ENCODE measurements around the gene GRIK4. TPM values are rescaled to one million over a fixed set of nuclear protein-coding genes. Genes with fewer than 3 reads are reported as not detected.
A peak's percentile ranks its signal among the peaks of the same experiment; 100 is the strongest.

The GRIK4 gene
- total RNA-seq, 3 donors from 2014 or later, result 0.05 to 0.30 (median 0.11) TPM

- peaks cover 7% of the 10 kb centered on the region for H3K36me3 Mint-ChIP-seq (ENCODE audit: insufficient read depth)
- ATAC-seq, result no peak
- peaks cover 13% of the 10 kb centered on the region for H3K4me1 Mint-ChIP-seq (ENCODE audit: low read depth)
- H3K4me3 Mint-ChIP-seq, result no peak overlapping the region
- no peaks in the 10 kb centered on the region for H3K9me3 Mint-ChIP-seq
- no peak for DNase-seq
- H3K27me3 Mint-ChIP-seq (ENCODE audit: low read depth), result no peaks in the 10 kb centered on the region
Measured at GRCh38 chr11:121035169-121035755, 523.7 kb downstream of the GRIK4 start.

DNA sequence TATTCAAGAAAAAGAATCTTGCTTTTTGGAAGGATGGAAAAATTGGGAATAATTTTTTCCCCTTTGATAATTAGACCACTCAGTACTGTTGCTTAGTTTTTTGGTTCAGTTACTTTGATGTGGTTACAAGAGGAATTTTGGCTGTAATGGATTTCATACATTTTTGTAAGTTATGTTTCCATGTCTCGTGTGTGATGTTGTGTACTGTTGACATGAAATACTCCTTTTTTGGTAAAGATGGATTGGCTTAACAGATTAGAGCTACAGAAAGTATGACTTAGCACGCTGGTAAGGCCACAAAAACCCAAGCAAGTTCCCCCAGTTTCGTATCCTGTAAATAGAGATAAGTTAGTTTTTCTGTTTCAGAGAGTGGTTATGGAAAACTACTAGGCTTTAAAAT lies 524.2 kb downstream of the GRIK4 start:
- no peaks in the 10 kb centered on the region for H3K27me3 Mint-ChIP-seq (ENCODE audit: low read depth)
- H3K36me3 Mint-ChIP-seq (ENCODE audit: insufficient read depth), result peaks cover 5% of the 10 kb centered on the region
- peaks cover 12% of the 10 kb centered on the region for H3K4me1 Mint-ChIP-seq (ENCODE audit: low read depth)
- peak in 1 of 2 donors; percentile 37 for ATAC-seq
- no peaks in the 10 kb centered on the region for H3K9me3 Mint-ChIP-seq
- DNase-seq, result no peak
- no peak overlapping the region for H3K4me3 Mint-ChIP-seq

- ATAC-seq (no peak), DNase-seq (no peak)
- Mint-ChIP-seq H3K4me1 (ENCODE audit: low read depth) (peaks cover 12% of the 10 kb centered on the region), H3K4me3 (no peak overlapping the region), H3K27me3 (ENCODE audit: low read depth) (no peaks in the 10 kb centered on the region), H3K9me3 (no peaks in the 10 kb centered on the region), H3K36me3 (ENCODE audit: insufficient read depth) (peaks cover 5% of the 10 kb centered on the region)
Measured at GRCh38 chr11:121037016-121037415, 525.5 kb downstream of the GRIK4 start.

Other genes with a start within 250 kb of the GRIK4 start
- under 1 TPM; 0.23 to 0.43 (median 0.26) TPM for gene TLCD5, start 186.4 kb upstream of the GRIK4 start, total RNA-seq
- gene ARHGEF12, start 175.3 kb upstream of the GRIK4 start, total RNA-seq, result 10 to 100 TPM; 15.7 to 19.9 (median 18.7) TPM